HepG2 (cell line): Measurements from ENCODE around the gene EYA4. TPM values are rescaled to one million over a fixed set of nuclear protein-coding genes. Genes with fewer than 3 reads are reported as not detected.

Experiments
- ATAC-seq: fragments of 200-7000 bp; cut with Tn5 transposase; 3 replicates; pipeline ENCODE4 v1.9.1; 2020; ENCODE audit warnings: mild to moderate bottlenecking, moderate library complexity
- BruUV-seq: library from RNA; stranded (reverse); fragments of 400-500 nt; replicated peaks from 2 replicates; lab custom pipeline; 2021; lab: Mats Ljungman, UMichigan
- CTCF ChIA-PET: fragments of 300-600 bp; formaldehyde crosslinking; extraction: SDS; loops from one replicate; lab custom pipeline; 2021; ENCODE audit warnings: low total read pairs, inconsistent platforms, low intra/inter-chr PET ratio; lab: Yijun Ruan, JAX
- POLR2A ChIA-PET: fragments of 350-600 bp; sonication (Branson Sonifier 250); formaldehyde crosslinking; loops from one replicate; lab custom pipeline; 2020; ENCODE audit warnings: antibody characterized with exemption, inconsistent platforms; lab: Yijun Ruan, JAX
- DNase-seq: peaks from one replicate; pipeline ENCODE4 v3.0.0-alpha.2; 2015; ENCODE audit warnings: low spot score
- FAIRE-seq: peaks from 3 replicates; lab custom pipeline; 2011; peaks lifted over from hg19 to GRCh38; lab: Jason Lieb, UNC
- H2AFZ ChIP-seq: one replicate; pipeline ENCODE4 v1.6.1; 2011; ENCODE audit warnings: low read length, inconsistent platforms
- H3K27ac ChIP-seq: fragments of 300-600 bp; 3 replicates; pipeline ENCODE4 v1.8.0; 2011; ENCODE audit warnings: mixed run types, mild to moderate bottlenecking, mixed read lengths, low read length, inconsistent platforms; ENCODE audit not compliant: insufficient read depth; ENCODE audit errors: extremely low read length
- H3K27me3 ChIP-seq, 2 experiments: fragments of 200-600 bp in 1 of 2; 2 replicates in 1 of 2; 3 replicates in 1 of 2; pipeline versions ENCODE4 v1.6.0 to v1.8.0; 2011; ENCODE audit warnings: low read length in 2 of 2, mild to moderate bottlenecking in 2 of 2, moderate library complexity in 2 of 2, inconsistent platforms in 1 of 2; ENCODE audit not compliant: insufficient read depth in 2 of 2, control insufficient read depth in 1 of 2
- H3K36me3 ChIP-seq, 2 experiments: fragments of 200-600 bp in 1 of 2; replicated peaks in 1 of 2; 2 replicates in 1 of 2; 3 replicates in 1 of 2; pipeline versions ENCODE4 v1.5.1 to v1.8.0; 2011; ENCODE audit warnings: low read length in 2 of 2, inconsistent platforms in 1 of 2; ENCODE audit not compliant: insufficient read depth in 2 of 2, control insufficient read depth in 1 of 2
- H3K4me1 ChIP-seq: 2 replicates; pipeline ENCODE4 v1.5.1; 2012; ENCODE audit warnings: low read length, inconsistent platforms; ENCODE audit not compliant: insufficient read depth
- H3K4me2 ChIP-seq: 2 replicates; pipeline ENCODE4 v1.6.0; 2011; ENCODE audit warnings: low read depth, low read length, inconsistent platforms
- H3K4me3 ChIP-seq, 3 experiments: fragments of 200-600 bp in 1 of 3; sonication (generic), shearing (Covaris generic) in 1 of 3; replicated peaks in 1 of 3; 2 replicates each; pipeline ENCODE4 v1.5.1; 2011 to 2016; ENCODE audit warnings: low read length in 3 of 3, inconsistent platforms in 2 of 3, low read depth in 2 of 3, mild to moderate bottlenecking in 2 of 3, control low read depth in 1 of 3, mixed read lengths in 1 of 3; ENCODE audit not compliant: insufficient read depth in 1 of 3
- H3K79me2 ChIP-seq: one replicate; pipeline ENCODE4 v1.6.1; 2011; ENCODE audit warnings: low read length, inconsistent platforms; ENCODE audit not compliant: insufficient read depth
- H3K9ac ChIP-seq: 2 replicates; pipeline ENCODE4 v1.6.0; 2011; ENCODE audit warnings: mild to moderate bottlenecking, low read depth, low read length, inconsistent platforms; ENCODE audit not compliant: insufficient read depth
- H3K9me3 ChIP-seq: 2 replicates; pipeline ENCODE4 v1.5.1; 2012; ENCODE audit warnings: mild to moderate bottlenecking, low read length
- H4K20me1 ChIP-seq: 2 replicates; pipeline ENCODE4 v1.6.0; 2011; ENCODE audit warnings: inconsistent platforms, mild to moderate bottlenecking, low read length, moderate library complexity; ENCODE audit not compliant: insufficient read depth
- EHMT2 ChIP-seq: fragments of 200-600 bp; sonication (generic); IDR thresholded peaks from 2 replicates; pipeline ENCODE4 v1.7.0; 2017; ENCODE audit warnings: antibody characterized with exemption, low read depth, low read length, borderline replicate concordance
- HCFC1 ChIP-seq: fragments of 150-350 bp; IDR thresholded peaks from 2 replicates; pipeline ENCODE4 v1.6.1; 2014; ENCODE audit warnings: low read depth, low read length
- NFRKB ChIP-seq: fragments of 450-650 bp; IDR thresholded peaks from 2 replicates; pipeline ENCODE4 v1.6.1; 2017
- RFXANK ChIP-seq: IDR thresholded peaks from 2 replicates; pipeline ENCODE4 v1.6.1; 2016
- RORA ChIP-seq: sonication (generic); formaldehyde crosslinking; IDR thresholded peaks from 2 replicates; pipeline ENCODE4 v1.5.0; 2020; ENCODE audit warnings: mild to moderate bottlenecking, missing genetic modification reagents, moderate library complexity
- SAFB2 ChIP-seq: sonication (generic); formaldehyde crosslinking; IDR thresholded peaks from 2 replicates; pipeline ENCODE4 v1.5.1; 2020; ENCODE audit warnings: missing genetic modification reagents, low read depth, mild to moderate bottlenecking, borderline replicate concordance
- SMAD1 ChIP-seq: sonication (generic); formaldehyde crosslinking; IDR thresholded peaks from 2 replicates; pipeline ENCODE4 v1.4.0; 2020; ENCODE audit warnings: missing genetic modification reagents, low read depth, mild to moderate bottlenecking, borderline replicate concordance
- ZNF329 ChIP-seq: sonication (generic); formaldehyde crosslinking; IDR thresholded peaks from 2 replicates; pipeline ENCODE4 v1.9.0; 2021; ENCODE audit warnings: low read depth, mild to moderate bottlenecking, missing genetic modification reagents
- ZNF367 ChIP-seq: sonication (generic); formaldehyde crosslinking; IDR thresholded peaks from 2 replicates; pipeline ENCODE4 v1.4.0; 2020; ENCODE audit warnings: missing genetic modification reagents, borderline replicate concordance
- ZNF562 ChIP-seq: sonication (generic); formaldehyde crosslinking; IDR thresholded peaks from 2 replicates; pipeline ENCODE4 v1.8.0; 2022; ENCODE audit warnings: missing genetic modification reagents, borderline replicate concordance
- WGBS: methylation state at CpG from one replicate; pipeline ENCODE4 v1.1.6; 2017; ENCODE audit warnings: low lambda C conversion rate; 5-methylcytosine and 5-hydroxymethylcytosine counted together
- in situ Hi-C: cut with HindIII; loops from 2 replicates; pipeline ENCODE4 v1.10.0; 2017; ENCODE audit warnings: low pct_unique_long_range_greater_than_20kb; ENCODE audit not compliant: extremely low pct_ligation_motif_present
- intact Hi-C: fragments of 100-400 bp; cut with micrococcal nuclease; formaldehyde crosslinking; loops from one replicate; pipeline ENCODE4 v1.10.0; 2022; ENCODE audit not compliant: unreplicated experiment
- polyA plus RNA-seq, 8 experiments: library from polyadenylated mRNA; depleted of rRNA in 3 of 8; stranded (reverse) in 7 of 8; unstranded in 1 of 8; fragments of >200 nt; fragmentation: Illumina TruSeq in 4 of 8; extraction: Trizol in 4 of 8; gene quantifications; 2 replicates each; pipeline versions ENCODE4 v1.2.1 to v1.2.3, GENCODE V29; 2011 to 2016; ENCODE audit warnings: low read depth in 4 of 8, missing spikeins in 1 of 8, mixed read lengths in 1 of 8; ENCODE audit not compliant: insufficient read depth in 1 of 8
- total RNA-seq, 5 experiments: library from RNA; depleted of rRNA; stranded (reverse); fragments of >200 nt; fragmentation: Illumina TruSeq; extraction: Trizol; gene quantifications; 2 replicates each; pipeline ENCODE4 v1.2.3, GENCODE V29; 2016; ENCODE audit warnings: low read depth in 1 of 5
- TF ChIP-seq, protein P1 (sequence below): IDR thresholded peaks from 2 replicates; pipeline ENCODE4 v1.6.1; 2012; ENCODE audit warnings: low read length, improper control_type of control experiment
- TF ChIP-seq, protein P2 (sequence below): IDR thresholded peaks from 2 replicates; pipeline ENCODE4 v1.6.1; 2016; ENCODE audit warnings: missing compliant biosample characterization, missing genetic modification reagents, borderline replicate concordance
- TF ChIP-seq, protein P3 (sequence below): sonication (generic); formaldehyde crosslinking; IDR thresholded peaks from 2 replicates; pipeline ENCODE4 v1.8.1; 2023; ENCODE audit warnings: missing genetic modification reagents, mild to moderate bottlenecking, borderline replicate concordance
- TF ChIP-seq, protein P4 (sequence below): sonication (generic); formaldehyde crosslinking; IDR thresholded peaks from 2 replicates; pipeline ENCODE4 v1.4.0; 2020; ENCODE audit warnings: missing genetic modification reagents; ENCODE audit errors: not compliant biosample characterization

EYA4 gene
- total and polyA plus RNA-seq, 2 of the 13 experiments (the other 11 are each of a cell fraction or from before 2014, with no cell fraction given), result not detected

DNA sequence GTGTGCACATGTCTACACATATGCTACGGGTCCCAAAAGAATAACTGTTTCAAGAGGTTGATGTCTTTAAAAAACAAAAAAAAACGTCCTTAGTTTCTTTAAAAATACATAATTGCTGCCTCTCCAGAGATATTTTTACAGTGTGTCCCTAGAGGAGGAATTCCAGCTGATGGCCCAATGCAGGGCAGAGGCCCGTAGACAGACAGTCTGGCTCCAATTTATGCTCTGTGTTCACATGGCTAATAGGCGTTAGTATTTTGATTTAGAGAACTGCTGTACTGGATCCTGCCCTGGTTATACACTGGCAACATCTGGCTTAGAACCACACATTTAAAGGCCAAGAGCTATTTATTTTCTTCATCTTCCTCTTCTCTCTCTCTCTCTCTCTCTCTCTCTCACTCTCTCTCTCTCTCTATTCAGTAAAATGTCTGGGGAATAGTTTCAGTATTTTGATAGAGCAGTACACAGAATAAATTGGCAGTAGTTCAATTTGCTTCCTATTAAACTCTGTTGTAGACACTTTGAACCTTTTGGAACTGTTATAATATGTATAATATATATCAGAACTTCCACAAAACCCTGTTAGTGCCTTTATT is 260.6 kb downstream of the EYA4 start (continued):
- TF ChIP-seq RFXANK (CRISPR knock-in tag) (no peak), ZNF367 (no peak), NFRKB (no peak)

DNA sequence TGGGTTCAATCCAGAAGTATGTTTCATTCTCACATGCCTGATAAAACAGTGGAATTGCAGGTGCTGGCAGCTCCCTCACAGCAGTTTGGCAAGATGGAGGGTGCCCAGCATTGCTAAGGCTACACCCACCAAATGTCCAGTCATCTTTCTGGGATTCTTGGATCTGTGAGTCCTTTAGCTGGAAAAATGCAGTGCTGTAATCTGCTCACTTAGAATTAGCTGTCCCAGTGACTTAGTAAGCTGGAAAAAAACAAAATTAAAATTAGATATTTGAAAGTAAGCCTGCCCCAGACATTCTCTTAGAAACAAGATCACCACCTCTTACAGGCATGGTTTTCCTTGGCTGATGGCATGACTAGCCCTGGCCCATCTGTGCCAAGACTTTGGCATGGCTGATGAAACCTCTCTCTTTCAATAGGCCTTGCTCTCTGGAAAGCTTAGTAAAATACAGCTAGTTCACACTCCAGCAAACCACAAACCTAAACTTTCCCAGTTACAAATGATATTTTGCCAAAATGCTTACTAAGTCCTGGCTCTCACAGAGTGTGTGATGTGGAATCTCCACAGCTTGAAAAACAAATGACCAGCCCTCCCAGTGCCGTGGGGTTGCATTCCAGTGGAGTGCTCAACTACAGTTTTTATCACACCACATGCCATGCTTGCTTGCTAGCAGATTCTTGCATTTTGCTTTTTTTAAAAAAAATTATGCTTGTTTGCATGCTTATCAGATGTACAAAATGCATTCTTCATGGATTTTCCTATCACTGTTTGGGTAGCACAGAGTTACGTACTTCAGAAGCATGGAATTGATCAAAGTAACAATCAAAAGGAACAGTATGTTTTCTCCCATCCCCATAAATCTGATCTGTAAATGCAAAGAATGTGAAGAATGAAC is 261.5 kb downstream of the EYA4 start:
- FAIRE-seq (no peak), ATAC-seq (no peak), DNase-seq (no peak)
- no peak for TF ChIP-seq SAFB2 (CRISPR knock-in tag)
- no peak for TF ChIP-seq RORA (CRISPR knock-in tag)
- TF ChIP-seq EHMT2, result no peak
- no peak for TF ChIP-seq ZNF329 (CRISPR knock-in tag)
- TF ChIP-seq ZNF562 (CRISPR knock-in tag), result no peak
- TF ChIP-seq, protein P1, sequence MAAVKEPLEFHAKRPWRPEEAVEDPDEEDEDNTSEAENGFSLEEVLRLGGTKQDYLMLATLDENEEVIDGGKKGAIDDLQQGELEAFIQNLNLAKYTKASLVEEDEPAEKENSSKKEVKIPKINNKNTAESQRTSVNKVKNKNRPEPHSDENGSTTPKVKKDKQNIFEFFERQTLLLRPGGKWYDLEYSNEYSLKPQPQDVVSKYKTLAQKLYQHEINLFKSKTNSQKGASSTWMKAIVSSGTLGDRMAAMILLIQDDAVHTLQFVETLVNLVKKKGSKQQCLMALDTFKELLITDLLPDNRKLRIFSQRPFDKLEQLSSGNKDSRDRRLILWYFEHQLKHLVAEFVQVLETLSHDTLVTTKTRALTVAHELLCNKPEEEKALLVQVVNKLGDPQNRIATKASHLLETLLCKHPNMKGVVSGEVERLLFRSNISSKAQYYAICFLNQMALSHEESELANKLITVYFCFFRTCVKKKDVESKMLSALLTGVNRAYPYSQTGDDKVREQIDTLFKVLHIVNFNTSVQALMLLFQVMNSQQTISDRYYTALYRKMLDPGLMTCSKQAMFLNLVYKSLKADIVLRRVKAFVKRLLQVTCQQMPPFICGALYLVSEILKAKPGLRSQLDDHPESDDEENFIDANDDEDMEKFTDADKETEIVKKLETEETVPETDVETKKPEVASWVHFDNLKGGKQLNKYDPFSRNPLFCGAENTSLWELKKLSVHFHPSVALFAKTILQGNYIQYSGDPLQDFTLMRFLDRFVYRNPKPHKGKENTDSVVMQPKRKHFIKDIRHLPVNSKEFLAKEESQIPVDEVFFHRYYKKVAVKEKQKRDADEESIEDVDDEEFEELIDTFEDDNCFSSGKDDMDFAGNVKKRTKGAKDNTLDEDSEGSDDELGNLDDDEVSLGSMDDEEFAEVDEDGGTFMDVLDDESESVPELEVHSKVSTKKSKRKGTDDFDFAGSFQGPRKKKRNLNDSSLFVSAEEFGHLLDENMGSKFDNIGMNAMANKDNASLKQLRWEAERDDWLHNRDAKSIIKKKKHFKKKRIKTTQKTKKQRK, result no peak
- TF ChIP-seq, protein P2, sequence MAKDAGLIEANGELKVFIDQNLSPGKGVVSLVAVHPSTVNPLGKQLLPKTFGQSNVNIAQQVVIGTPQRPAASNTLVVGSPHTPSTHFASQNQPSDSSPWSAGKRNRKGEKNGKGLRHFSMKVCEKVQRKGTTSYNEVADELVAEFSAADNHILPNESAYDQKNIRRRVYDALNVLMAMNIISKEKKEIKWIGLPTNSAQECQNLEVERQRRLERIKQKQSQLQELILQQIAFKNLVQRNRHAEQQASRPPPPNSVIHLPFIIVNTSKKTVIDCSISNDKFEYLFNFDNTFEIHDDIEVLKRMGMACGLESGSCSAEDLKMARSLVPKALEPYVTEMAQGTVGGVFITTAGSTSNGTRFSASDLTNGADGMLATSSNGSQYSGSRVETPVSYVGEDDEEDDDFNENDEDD (CRISPR knock-in tag), result no peak
- TF ChIP-seq SMAD1 (CRISPR knock-in tag), result no peak
- TF ChIP-seq HCFC1, result no peak
- TF ChIP-seq, protein P3, sequence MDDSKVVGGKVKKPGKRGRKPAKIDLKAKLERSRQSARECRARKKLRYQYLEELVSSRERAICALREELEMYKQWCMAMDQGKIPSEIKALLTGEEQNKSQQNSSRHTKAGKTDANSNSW (CRISPR knock-in tag), result no peak
- TF ChIP-seq, protein P4, sequence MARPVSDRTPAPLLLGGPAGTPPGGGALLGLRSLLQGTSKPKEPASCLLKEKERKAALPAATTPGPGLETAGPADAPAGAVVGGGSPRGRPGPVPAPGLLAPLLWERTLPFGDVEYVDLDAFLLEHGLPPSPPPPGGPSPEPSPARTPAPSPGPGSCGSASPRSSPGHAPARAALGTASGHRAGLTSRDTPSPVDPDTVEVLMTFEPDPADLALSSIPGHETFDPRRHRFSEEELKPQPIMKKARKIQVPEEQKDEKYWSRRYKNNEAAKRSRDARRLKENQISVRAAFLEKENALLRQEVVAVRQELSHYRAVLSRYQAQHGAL, result no peak
- intact Hi-C loops (no loop called here), in situ Hi-C loops (no loop called here)
- Histone ChIP-seq H3K4me3 (no peak overlapping the region), H3K4me2 (no peak overlapping the region), H4K20me1 (no peaks in the 10 kb centered on the region), H3K9me3 (no peaks in the 10 kb centered on the region), H3K9ac (no peak overlapping the region), H3K79me2 (no peaks in the 10 kb centered on the region), H3K4me1 (no peaks in the 10 kb centered on the region), H3K27ac (no peak overlapping the region), H2AFZ (no peak overlapping the region), H3K36me3 (no peaks in the 10 kb centered on the region), H3K27me3 (no peaks in the 10 kb centered on the region)
- CTCF ChIA-PET, result no interaction called here
- POLR2A ChIA-PET, result no interaction called here
- WGBS, result 42% methylated on average over 2 of the region's 2 CpGs
- no TSS peak for BruUV-seq
